SK-N-MC (cell line): ENCODE measurements around the gene GABRR1.

ENCODE experiments used
- EZH2 ChIP-seq: fragments of 200-600 bp; sonication (generic); IDR thresholded peaks from one replicate; pipeline ENCODE4 v1.6.1; 2017; ENCODE audit warnings: antibody characterized with exemption
- FOXP2 ChIP-seq: optimal IDR thresholded peaks from 2 replicates; pipeline ENCODE3; 2011; ENCODE audit warnings: mild to moderate bottlenecking, moderate library complexity; ENCODE audit not compliant: insufficient read depth; ENCODE audit errors: extremely low read length, control extremely low read depth
- POLR2AphosphoS5 ChIP-seq: IDR thresholded peaks from 2 replicates; pipeline ENCODE4 v1.6.1; 2012; ENCODE audit warnings: mild to moderate bottlenecking, low read depth, low read length, borderline replicate concordance

DNA sequence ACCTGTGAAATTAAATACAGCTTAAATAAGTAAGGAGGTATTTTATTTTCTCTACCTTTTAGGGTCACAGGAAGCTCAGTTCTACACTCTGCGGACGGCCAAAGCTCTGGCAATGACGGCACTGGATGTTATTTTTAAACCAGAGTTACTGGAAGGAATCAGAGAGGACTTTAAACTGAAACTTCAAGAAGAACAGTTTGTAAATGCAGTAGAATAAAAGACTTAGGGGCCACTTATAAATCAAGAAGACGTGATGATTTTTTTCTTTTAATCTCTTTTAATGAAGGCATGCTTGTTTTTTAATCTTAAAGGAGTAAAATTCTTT is 55.1 kb downstream of the GABRR1 start:
- TF ChIP-seq EZH2 = no peak
- no peak for TF ChIP-seq POLR2AphosphoS5
- TF ChIP-seq FOXP2 = no peak
